GM21526 (cell line): ENCODE data around the gene CMC4.

Experiments used
- ATAC-seq: cut with Tn5 transposase; IDR thresholded peaks from one replicate; pipeline ENCODE4 v1.9.1; 2021; ENCODE audit warnings: moderate library complexity; ENCODE audit not compliant: unreplicated experiment, low FRiP score

The CMC4 gene

GRCh38 chrX:155070975-155071693 lies at the start of gene CMC4, which contains the start of the genes BRCC3 and MTCP1:
Gene CMC4 (minus strand): TSS chrX:155071136. CDS start chrX:155064023, 7,113 bp downstream.
Gene BRCC3 (plus strand): TSS chrX:155071508. CDS start chrX:155071528, 20 bp downstream.
Gene MTCP1 (minus strand): TSS chrX:155071136. CDS start chrX:155066010, 5,126 bp downstream.
- ATAC-seq: peak; percentile 84

- ATAC-seq: no peak
Measured at GRCh38 chrX:155115174-155115819, 44.4 kb upstream of the CMC4 start.

- no peak for ATAC-seq
Measured at GRCh38 chrX:155113097-155113496, 42.2 kb upstream of the CMC4 start.

GRCh38 chrX:155112171-155112570 lies 41.2 kb upstream of the CMC4 start:
- no peak for ATAC-seq

GRCh38 chrX:155108427-155108826 lies 37.5 kb upstream of the CMC4 start:
- no peak for ATAC-seq

- ATAC-seq: no peak
Measured at GRCh38 chrX:155105919-155106318, 35.0 kb upstream of the CMC4 start.

GRCh38 chrX:155094468-155095061 lies 23.6 kb upstream of the CMC4 start:
- ATAC-seq: no peak

- no peak for ATAC-seq
Measured at GRCh38 chrX:155086961-155087735, 16.2 kb upstream of the CMC4 start.

GRCh38 chrX:155086202-155086840 lies 15.4 kb upstream of the CMC4 start:
- ATAC-seq: no peak

- ATAC-seq: no peak
Measured at GRCh38 chrX:155071694-155072280, 851 bp upstream of the CMC4 start.

GRCh38 chrX:155070663-155070974 lies 317 bp downstream of the CMC4 start:
- ATAC-seq: peak; percentile 19

- no peak for ATAC-seq
Measured at GRCh38 chrX:155070038-155070437, 898 bp downstream of the CMC4 start.

- ATAC-seq: no peak
Measured at GRCh38 chrX:155069414-155069813, 1.5 kb downstream of the CMC4 start.

- ATAC-seq: no peak
Measured at GRCh38 chrX:155068165-155068564, 2.8 kb downstream of the CMC4 start.

GRCh38 chrX:155065035-155065734 lies 5.8 kb downstream of the CMC4 start:
- no peak for ATAC-seq

- no peak for ATAC-seq
Measured at GRCh38 chrX:155061760-155062159, 9.2 kb downstream of the CMC4 start.

GRCh38 chrX:155056877-155057792 lies 13.8 kb downstream of the CMC4 start:
- peak; percentile 79 for ATAC-seq

- ATAC-seq: no peak
Measured at GRCh38 chrX:155056471-155056870, 14.5 kb downstream of the CMC4 start.
